LoVo (cell line): Measurements from ENCODE around the gene CCL13.

ENCODE experiments used
- DNase-seq: peaks from one replicate; pipeline ENCODE4 v3.0.0-alpha.2; 2016; ENCODE audit warnings: low spot score

Gene CCL13

GRCh38 chr17:34384822-34385605 lies 28.7 kb downstream of the CCL13 start:
- no peak for DNase-seq

DNA sequence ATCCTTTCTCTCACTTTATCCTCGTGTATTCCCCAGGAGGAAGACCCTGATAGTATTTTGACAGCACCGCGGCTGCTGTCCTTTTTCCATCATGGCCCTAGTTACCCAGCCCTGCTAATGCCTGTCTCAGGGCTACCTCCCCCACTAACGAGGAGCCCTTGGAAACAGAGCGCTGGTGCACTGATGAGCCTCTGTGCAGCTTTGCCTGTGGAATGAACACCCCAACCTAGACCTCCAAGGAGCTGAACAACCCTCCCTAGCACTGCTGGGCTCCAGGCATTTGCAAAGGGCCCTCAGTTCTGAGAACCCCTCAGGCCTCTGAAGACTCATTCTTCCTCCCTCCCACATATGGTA lies 30.0 kb downstream of the CCL13 start:
- no peak for DNase-seq

GRCh38 chr17:34386697-34387550 lies 30.6 kb downstream of the CCL13 start:
- no peak for DNase-seq

DNA sequence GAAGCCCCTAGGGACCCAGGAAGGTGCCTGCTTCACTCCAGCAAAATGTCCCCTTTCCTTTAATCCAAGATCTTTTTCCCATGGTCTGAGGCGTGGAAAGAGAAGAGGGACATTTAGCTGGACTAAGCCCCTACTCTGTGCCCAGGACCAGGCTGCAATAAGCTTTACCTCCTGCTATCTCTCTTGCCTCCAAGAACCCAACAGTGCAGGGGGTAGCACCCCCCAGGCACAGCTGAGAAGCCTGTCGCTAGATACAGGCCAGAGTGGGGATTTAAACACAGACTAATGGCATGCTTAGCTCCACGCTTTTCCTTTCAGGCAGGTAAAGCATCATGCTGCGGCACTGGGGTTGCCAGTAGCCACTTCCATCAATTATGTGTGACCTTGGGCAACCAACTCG lies 31.3 kb downstream of the CCL13 start:
- no peak for DNase-seq

DNA sequence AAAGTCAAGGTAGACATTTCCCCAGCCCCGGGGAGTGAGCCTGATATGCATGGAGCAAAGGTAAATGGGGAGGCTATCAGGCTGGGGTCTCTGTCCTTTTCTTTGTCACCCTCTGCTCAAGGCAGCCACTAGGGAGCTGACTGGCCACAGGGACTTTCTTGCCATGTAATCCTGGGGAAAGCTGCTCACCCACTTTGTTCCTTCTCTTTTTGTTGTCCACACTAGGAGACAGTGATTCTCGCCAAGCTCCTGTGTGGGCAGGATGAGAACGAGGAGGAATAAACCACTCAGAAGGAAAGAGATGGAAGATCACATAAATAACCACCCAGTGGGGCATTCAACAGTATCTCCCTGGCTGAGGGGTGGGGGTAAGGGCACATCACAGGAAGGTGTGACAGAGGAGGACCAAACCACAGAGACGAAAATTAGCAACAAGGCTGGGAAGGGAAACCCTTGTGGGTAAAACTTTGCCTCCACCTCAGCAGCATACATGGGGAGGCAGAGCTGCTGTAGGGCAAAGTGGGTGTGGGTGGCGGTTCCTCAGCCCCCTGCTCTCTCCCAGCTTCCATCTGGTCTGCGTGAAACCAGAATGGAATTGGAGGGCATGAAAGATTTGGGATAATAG lies 33.0 kb downstream of the CCL13 start:
- DNase-seq, result no peak

- no peak for DNase-seq
These were observed 34.4 kb downstream of the CCL13 start for GRCh38 chr17:34390649-34391048.

DNA sequence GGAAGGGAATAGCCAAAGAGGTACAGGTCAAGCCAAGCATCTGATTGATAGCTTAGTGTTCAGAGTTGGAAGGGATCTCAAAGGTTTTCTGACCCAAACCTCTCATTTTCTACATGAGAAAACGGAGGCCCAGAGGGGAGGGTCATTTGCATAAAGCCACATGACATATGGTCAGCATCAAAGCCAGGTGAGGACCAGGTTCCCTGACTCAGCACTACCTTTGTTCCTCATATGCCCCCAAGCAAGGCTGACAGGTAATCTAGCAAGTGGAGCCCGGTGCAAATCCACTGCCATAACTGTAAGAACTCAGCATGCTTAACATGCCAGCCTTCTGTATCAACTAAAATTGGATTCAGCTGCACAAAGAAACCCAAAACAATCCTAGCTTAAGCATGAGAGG lies 35.0 kb downstream of the CCL13 start:
- DNase-seq, result no peak

- DNase-seq, result no peak
These were observed 37.1 kb downstream of the CCL13 start for GRCh38 chr17:34393401-34393800.

GRCh38 chr17:34397265-34397664 lies 41.0 kb downstream of the CCL13 start:
- no peak for DNase-seq

- no peak for DNase-seq
These were observed 42.7 kb downstream of the CCL13 start for GRCh38 chr17:34398990-34399389.

- no peak for DNase-seq
These were observed 43.4 kb downstream of the CCL13 start for GRCh38 chr17:34399725-34400124.

GRCh38 chr17:34400301-34400931 lies 44.1 kb downstream of the CCL13 start:
- no peak for DNase-seq

GRCh38 chr17:34401165-34401564 lies 44.9 kb downstream of the CCL13 start:
- no peak for DNase-seq

- no peak for DNase-seq
These were observed 46.7 kb downstream of the CCL13 start for GRCh38 chr17:34403006-34403405.

DNA sequence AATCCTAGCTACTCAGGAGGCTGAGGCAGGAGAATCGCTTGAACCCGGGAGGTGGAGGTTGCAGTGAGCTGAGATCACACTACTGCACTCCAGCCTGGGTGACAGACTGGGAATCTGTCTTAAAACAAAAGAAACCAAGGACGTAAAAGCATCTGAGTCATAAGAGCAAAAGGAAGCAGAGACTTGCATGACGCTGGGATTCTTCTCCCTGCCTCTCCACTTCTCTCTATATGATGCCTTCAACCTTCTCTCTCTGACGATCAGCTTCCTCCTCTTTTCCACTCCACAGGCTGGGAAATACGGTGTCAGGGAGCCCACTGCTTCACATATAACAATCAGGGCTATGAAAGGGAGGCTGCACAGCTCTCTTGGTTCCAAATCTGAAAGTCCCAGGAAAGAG lies 49.9 kb downstream of the CCL13 start:
- DNase-seq, result no peak
